ENCODE data around the gene ARHGEF6.

Gene ARHGEF6

DNA sequence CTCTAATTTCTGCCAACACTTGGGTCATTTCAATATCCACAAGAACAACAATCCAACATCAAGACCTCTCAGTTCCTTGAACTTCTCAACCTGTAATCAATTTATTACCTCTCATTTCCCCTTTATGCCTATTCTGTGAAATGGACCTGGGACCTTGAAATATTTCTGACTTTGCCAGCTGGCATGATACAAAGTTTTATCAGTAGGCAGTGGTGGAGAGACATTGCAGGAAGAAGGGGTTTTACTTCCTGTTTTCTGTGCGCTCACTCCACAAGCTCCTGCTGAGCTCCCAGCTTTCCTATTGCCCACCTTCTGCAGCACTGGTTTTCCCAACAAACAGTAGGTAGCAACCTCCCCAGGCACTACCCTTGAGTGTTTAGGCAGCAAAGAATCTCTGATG, 3.5 kb upstream of the ARHGEF6 start:
- no peak overlapping the region for H3K4me3 ChIP-seq (ENCODE audit: low read depth, low read length)
- H3K27ac ChIP-seq (ENCODE audit: extremely low read depth, low read depth, low read length): no peak overlapping the region
- H3K36me3 ChIP-seq (ENCODE audit: control insufficient read depth in 2 of 2, insufficient read depth in 1 of 2, low read length in 2 of 2): no peaks in the 10 kb centered on the region
- ChIA-PET CTCF (no interaction called here), POLR2A (no interaction called here)
- no peaks in the 10 kb centered on the region for H3K9me3 ChIP-seq (ENCODE audit: control insufficient read depth, insufficient read depth, low read depth, low read length)
- TF ChIP-seq HOXA7 (CRISPR knock-in tag; IDR thresholded peaks at IDR 0.05; ENCODE audit: borderline replicate concordance): no peak
- TF ChIP-seq, protein P1, sequence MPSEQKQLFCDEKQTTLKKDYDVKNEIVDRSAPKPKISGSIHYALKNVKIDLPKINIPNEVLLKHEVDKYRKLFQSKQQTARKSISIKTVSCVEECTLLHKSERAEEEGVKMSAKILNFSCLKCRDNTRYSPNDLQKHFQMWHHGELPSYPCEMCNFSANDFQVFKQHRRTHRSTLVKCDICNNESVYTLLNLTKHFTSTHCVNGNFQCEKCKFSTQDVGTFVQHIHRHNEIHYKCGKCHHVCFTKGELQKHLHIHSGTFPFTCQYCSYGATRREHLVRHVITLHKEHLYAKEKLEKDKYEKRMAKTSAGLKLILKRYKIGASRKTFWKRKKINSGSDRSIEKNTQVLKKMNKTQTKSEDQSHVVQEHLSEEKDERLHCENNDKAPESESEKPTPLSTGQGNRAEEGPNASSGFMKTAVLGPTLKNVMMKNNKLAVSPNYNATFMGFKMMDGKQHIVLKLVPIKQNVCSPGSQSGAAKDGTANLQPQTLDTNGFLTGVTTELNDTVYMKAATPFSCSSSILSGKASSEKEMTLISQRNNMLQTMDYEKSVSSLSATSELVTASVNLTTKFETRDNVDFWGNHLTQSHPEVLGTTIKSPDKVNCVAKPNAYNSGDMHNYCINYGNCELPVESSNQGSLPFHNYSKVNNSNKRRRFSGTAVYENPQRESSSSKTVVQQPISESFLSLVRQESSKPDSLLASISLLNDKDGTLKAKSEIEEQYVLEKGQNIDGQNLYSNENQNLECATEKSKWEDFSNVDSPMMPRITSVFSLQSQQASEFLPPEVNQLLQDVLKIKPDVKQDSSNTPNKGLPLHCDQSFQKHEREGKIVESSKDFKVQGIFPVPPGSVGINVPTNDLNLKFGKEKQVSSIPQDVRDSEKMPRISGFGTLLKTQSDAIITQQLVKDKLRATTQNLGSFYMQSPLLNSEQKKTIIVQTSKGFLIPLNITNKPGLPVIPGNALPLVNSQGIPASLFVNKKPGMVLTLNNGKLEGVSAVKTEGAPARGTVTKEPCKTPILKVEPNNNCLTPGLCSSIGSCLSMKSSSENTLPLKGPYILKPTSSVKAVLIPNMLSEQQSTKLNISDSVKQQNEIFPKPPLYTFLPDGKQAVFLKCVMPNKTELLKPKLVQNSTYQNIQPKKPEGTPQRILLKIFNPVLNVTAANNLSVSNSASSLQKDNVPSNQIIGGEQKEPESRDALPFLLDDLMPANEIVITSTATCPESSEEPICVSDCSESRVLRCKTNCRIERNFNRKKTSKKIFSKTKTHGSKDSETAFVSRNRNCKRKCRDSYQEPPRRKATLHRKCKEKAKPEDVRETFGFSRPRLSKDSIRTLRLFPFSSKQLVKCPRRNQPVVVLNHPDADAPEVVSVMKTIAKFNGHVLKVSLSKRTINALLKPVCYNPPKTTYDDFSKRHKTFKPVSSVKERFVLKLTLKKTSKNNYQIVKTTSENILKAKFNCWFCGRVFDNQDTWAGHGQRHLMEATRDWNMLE (tag by site-specific recombination; conservative IDR thresholded peaks at IDR 0.05; ENCODE audit: low read depth): peak; percentile 44
- TF ChIP-seq ZNF366 (tag by site-specific recombination; conservative IDR thresholded peaks at IDR 0.05): no peak
- peak; percentile 23; the same call in 1 of the 2 replicates for TF ChIP-seq ZBTB11 (tag by site-specific recombination; conservative IDR thresholded peaks at IDR 0.05; ENCODE audit: low read depth)
- no peaks in the 10 kb centered on the region for H3K4me1 ChIP-seq (ENCODE audit: control insufficient read depth, insufficient read depth, low read length)

- H3K27ac ChIP-seq (ENCODE audit: extremely low read depth, low read depth, low read length): no peak overlapping the region
- no peak overlapping the region for H3K4me3 ChIP-seq (ENCODE audit: low read depth, low read length)
- H3K36me3 ChIP-seq (ENCODE audit: control insufficient read depth in 2 of 2, insufficient read depth in 1 of 2, low read length in 2 of 2): no peaks in the 10 kb centered on the region
- ChIA-PET CTCF (interaction anchor here (0.6 kb wide), 1 partner anchor 187 kb away, joined by 3 read pairs; no protein-coding TSS in a partner anchor), POLR2A (no interaction called here)
- TF ChIP-seq ZNF610 (tag by site-specific recombination; IDR thresholded peaks at IDR 0.05; ENCODE audit: borderline replicate concordance) (no peak), ZFP37 (tag by site-specific recombination; IDR thresholded peaks at IDR 0.05) (no peak), ZNF335 (tag by site-specific recombination; conservative IDR thresholded peaks at IDR 0.05) (no peak), ZNF398 (tag by site-specific recombination; IDR thresholded peaks at IDR 0.05) (no peak), ZNF560 (tag by site-specific recombination; IDR thresholded peaks at IDR 0.05; ENCODE audit: borderline replicate concordance) (no peak), ZNF146 (tag by site-specific recombination; IDR thresholded peaks at IDR 0.05) (no peak), ZNF785 (tag by site-specific recombination; IDR thresholded peaks at IDR 0.05) (no peak), ZNF843 (tag by site-specific recombination; IDR thresholded peaks at IDR 0.05) (no peak), HOXC10 (CRISPR knock-in tag; IDR thresholded peaks at IDR 0.05) (no peak), ZNF639 (tag by site-specific recombination; IDR thresholded peaks at IDR 0.05) (no peak)
- TF ChIP-seq, protein P2, sequence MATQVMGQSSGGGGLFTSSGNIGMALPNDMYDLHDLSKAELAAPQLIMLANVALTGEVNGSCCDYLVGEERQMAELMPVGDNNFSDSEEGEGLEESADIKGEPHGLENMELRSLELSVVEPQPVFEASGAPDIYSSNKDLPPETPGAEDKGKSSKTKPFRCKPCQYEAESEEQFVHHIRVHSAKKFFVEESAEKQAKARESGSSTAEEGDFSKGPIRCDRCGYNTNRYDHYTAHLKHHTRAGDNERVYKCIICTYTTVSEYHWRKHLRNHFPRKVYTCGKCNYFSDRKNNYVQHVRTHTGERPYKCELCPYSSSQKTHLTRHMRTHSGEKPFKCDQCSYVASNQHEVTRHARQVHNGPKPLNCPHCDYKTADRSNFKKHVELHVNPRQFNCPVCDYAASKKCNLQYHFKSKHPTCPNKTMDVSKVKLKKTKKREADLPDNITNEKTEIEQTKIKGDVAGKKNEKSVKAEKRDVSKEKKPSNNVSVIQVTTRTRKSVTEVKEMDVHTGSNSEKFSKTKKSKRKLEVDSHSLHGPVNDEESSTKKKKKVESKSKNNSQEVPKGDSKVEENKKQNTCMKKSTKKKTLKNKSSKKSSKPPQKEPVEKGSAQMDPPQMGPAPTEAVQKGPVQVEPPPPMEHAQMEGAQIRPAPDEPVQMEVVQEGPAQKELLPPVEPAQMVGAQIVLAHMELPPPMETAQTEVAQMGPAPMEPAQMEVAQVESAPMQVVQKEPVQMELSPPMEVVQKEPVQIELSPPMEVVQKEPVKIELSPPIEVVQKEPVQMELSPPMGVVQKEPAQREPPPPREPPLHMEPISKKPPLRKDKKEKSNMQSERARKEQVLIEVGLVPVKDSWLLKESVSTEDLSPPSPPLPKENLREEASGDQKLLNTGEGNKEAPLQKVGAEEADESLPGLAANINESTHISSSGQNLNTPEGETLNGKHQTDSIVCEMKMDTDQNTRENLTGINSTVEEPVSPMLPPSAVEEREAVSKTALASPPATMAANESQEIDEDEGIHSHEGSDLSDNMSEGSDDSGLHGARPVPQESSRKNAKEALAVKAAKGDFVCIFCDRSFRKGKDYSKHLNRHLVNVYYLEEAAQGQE (tag by site-specific recombination; IDR thresholded peaks at IDR 0.05): no peak
- no peaks in the 10 kb centered on the region for H3K4me1 ChIP-seq (ENCODE audit: control insufficient read depth, insufficient read depth, low read length)
- no peaks in the 10 kb centered on the region for H3K9me3 ChIP-seq (ENCODE audit: control insufficient read depth, insufficient read depth, low read depth, low read length)
These were observed 2.4 kb upstream of the ARHGEF6 start for GRCh38 chrX:136783159-136783558.

Measured in HEK293 (cell line).